ENCODE results near the gene NFYC.

DNA sequence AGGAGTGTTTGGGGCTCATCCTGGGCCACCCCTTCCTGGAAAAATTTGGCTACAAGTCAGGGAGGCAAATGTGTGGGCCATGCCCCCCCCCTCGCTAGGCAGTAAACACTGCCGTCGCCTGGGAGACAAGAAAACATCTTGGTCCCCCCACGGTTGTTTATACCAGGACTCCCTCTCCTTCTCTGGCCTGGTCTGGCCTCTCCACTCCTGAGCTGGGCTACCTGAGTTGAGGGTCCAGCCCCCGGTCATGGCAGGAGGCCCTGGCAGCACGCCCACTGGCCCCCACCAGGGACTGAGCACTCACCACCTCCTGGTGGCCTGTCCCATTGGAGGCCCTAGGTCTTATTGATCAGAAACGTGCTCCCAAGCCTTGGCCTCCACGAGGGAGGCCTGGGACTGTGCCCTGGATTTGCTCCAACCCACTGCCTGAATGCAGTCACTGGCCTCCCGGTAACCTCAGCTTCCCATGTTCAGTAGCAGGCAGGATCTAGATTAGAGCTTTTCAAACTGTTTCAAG, 107.9 kb downstream of the NFYC start:
- TF ChIP-seq, protein P1, sequence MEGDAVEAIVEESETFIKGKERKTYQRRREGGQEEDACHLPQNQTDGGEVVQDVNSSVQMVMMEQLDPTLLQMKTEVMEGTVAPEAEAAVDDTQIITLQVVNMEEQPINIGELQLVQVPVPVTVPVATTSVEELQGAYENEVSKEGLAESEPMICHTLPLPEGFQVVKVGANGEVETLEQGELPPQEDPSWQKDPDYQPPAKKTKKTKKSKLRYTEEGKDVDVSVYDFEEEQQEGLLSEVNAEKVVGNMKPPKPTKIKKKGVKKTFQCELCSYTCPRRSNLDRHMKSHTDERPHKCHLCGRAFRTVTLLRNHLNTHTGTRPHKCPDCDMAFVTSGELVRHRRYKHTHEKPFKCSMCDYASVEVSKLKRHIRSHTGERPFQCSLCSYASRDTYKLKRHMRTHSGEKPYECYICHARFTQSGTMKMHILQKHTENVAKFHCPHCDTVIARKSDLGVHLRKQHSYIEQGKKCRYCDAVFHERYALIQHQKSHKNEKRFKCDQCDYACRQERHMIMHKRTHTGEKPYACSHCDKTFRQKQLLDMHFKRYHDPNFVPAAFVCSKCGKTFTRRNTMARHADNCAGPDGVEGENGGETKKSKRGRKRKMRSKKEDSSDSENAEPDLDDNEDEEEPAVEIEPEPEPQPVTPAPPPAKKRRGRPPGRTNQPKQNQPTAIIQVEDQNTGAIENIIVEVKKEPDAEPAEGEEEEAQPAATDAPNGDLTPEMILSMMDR (IDR thresholded peaks at IDR 0.05): no peak
- no peak for TF ChIP-seq POLR2A (IDR thresholded peaks at IDR 0.05)

Measured in heart left ventricle (tissue), 13 donors.